Sigmoid colon (tissue), 7 donors: ENCODE data around the gene GGA3. TPM values are rescaled to one million over a fixed set of nuclear protein-coding genes. Genes with fewer than 3 reads are reported as not detected.
A peak's percentile ranks its signal among the peaks of the same experiment; 100 is the strongest.

Experiments
- DNase-seq: peaks from one replicate; pipeline ENCODE4 v3.0.0-alpha.2; 2019
- H3K27ac ChIP-seq, 4 donors: fragments of 200-600 bp; sonication (generic); one replicate each; pipeline ENCODE4 v1.5.1; 2016 to 2019; ENCODE audit warnings: mild to moderate bottlenecking in 1 of 4
- H3K27me3 ChIP-seq, 3 donors: fragments of 200-600 bp; sonication (generic); one replicate each; pipeline ENCODE4 v1.5.1; 2019; ENCODE audit warnings: mild to moderate bottlenecking in 1 of 3
- H3K36me3 ChIP-seq, 4 donors: fragments of 200-600 bp; sonication (generic); one replicate each; pipeline ENCODE4 v1.5.1; 2016 to 2019
- H3K4me1 ChIP-seq, 4 donors: fragments of 200-600 bp; sonication (generic); one replicate each; pipeline ENCODE4 v1.5.1; 2017 to 2019
- H3K4me3 ChIP-seq, 4 donors: fragments of 200-600 bp; sonication (generic); one replicate each; pipeline ENCODE4 v1.5.1; 2017 to 2019; ENCODE audit warnings: mild to moderate bottlenecking in 2 of 4, moderate library complexity in 1 of 4
- H3K9me3 ChIP-seq, 4 donors: fragments of 200-600 bp in 3 of 4; sonication (generic) in 3 of 4; one replicate each; pipeline versions ENCODE4 v1.5.1 to v1.6.1; 2013 to 2019
- EP300 ChIP-seq, 4 donors: sonication (generic); formaldehyde crosslinking; IDR thresholded peaks; one replicate each; pipeline ENCODE4 v1.6.1; 2017; ENCODE audit warnings: antibody characterized with exemption in 4 of 4
- POLR2A ChIP-seq, 2 donors: fragments of 450-650 bp; IDR thresholded peaks; one replicate each; pipeline ENCODE4 v1.6.1; 2016; ENCODE audit warnings: antibody characterized with exemption in 2 of 2, mild to moderate bottlenecking in 2 of 2, moderate library complexity in 2 of 2
- POLR2AphosphoS5 ChIP-seq, 4 donors: sonication (generic); formaldehyde crosslinking; IDR thresholded peaks; one replicate each; pipeline ENCODE4 v1.6.1; 2017; ENCODE audit warnings: antibody characterized with exemption in 4 of 4
- WGBS, 2 donors: extraction: QIAGEN DNeasy Blood & Tissue Kit; methylation state at CpG; one replicate each; pipeline ENCODE4 v1.1.7; 2013; 5-methylcytosine and 5-hydroxymethylcytosine counted together
- intact Hi-C: fragments of 100-400 bp; cut with DNase I; formaldehyde crosslinking; loops from one replicate; pipeline ENCODE4 v1.15.1; 2023
- polyA plus RNA-seq, 3 donors: library from polyadenylated mRNA; stranded (reverse); fragments of 200-250 nt; gene quantifications; one replicate each; pipeline ENCODE4 v1.2.3, GENCODE V29; 2013
- total RNA-seq, 4 donors: library from RNA; depleted of rRNA; stranded (reverse); fragments of >200 nt; gene quantifications; one replicate each; pipeline ENCODE4 v1.1.0, GENCODE V29; 2016
- TF ChIP-seq, protein P1 (sequence below), 4 experiments: fragments of 450-650 bp in 3 of 4; fragments of 200-600 bp in 1 of 4; IDR thresholded peaks; one replicate each; pipeline ENCODE4 v1.5.1; 2016 to 2019; ENCODE audit warnings: antibody characterized with exemption in 4 of 4, mild to moderate bottlenecking in 3 of 4, moderate library complexity in 2 of 4
- donor health status: healthy with polysubstance abuse.
- donor health status: Bipolar disorder and iron deficiency.
- donor health status: healthy.

GGA3 gene
- total and polyA plus RNA-seq, 7 donors: 10.2 to 35.8 (median 17.4) TPM

DNA sequence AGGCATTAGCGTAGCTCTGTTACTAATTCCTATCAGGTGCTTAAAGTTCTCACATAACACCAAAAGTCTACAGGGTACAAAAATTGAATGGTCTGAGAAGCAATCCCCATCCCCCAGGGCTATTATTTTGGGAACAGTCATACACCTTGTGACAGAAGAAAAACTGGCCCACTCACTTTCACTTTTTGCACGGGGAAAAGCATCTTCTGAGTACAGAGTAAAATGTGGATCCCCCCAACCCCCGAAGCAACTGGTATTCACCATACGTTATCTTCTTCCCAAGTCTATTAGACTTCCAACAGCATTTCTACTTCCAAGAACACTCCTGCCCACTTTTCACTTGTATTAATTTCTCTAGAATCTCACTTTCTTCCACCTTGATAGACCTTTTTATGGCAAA, 11.8 kb downstream of the GGA3 start:
- Histone ChIP-seq H3K9me3 (no peaks in the 10 kb centered on the region), H3K27ac (peak overlapping the region in 3 of 4 donors; percentile 48 to 62 (median 57))

DNA sequence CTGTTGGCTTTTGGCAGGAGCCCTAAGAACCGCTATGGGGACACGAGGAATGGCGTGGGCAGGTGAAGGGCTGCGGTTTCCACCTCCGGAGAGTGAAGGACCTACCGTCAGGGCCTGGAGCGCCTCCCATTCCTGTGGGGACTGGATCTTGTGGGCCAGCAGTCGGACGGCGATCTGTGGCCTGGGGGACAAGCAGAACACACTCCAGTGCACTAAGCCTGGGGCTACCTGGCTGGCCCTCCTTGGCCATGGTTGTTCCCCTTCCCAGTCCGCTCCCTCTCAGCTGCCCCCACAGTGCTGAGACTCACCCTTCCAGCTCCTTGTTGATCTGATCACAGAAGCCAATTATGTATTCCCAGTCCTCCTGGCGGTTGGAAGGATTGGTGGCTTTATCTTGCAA, 15.0 kb downstream of the GGA3 start:
- no peak for DNase-seq
- H3K4me3 ChIP-seq: no peak overlapping the region
- intact Hi-C loops: no loop called here
- H3K27me3 ChIP-seq: no peaks in the 10 kb centered on the region
- peaks cover 21 to 54% (median 45%) of the 10 kb centered on the region in 4 donors for H3K36me3 ChIP-seq
- no peak overlapping the region for H3K27ac ChIP-seq
- WGBS, 2 donors: 96 to 97% methylated on average over 12 of the region's 12 CpGs
- no peak for TF ChIP-seq POLR2A (IDR thresholded peaks at IDR 0.05)
- TF ChIP-seq POLR2AphosphoS5 (IDR thresholded peaks at IDR 0.05): no peak
- TF ChIP-seq, protein P1, sequence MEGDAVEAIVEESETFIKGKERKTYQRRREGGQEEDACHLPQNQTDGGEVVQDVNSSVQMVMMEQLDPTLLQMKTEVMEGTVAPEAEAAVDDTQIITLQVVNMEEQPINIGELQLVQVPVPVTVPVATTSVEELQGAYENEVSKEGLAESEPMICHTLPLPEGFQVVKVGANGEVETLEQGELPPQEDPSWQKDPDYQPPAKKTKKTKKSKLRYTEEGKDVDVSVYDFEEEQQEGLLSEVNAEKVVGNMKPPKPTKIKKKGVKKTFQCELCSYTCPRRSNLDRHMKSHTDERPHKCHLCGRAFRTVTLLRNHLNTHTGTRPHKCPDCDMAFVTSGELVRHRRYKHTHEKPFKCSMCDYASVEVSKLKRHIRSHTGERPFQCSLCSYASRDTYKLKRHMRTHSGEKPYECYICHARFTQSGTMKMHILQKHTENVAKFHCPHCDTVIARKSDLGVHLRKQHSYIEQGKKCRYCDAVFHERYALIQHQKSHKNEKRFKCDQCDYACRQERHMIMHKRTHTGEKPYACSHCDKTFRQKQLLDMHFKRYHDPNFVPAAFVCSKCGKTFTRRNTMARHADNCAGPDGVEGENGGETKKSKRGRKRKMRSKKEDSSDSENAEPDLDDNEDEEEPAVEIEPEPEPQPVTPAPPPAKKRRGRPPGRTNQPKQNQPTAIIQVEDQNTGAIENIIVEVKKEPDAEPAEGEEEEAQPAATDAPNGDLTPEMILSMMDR (IDR thresholded peaks at IDR 0.05): no peak
- TF ChIP-seq EP300 (IDR thresholded peaks at IDR 0.05): no peak
- H3K4me1 ChIP-seq: peaks cover 0 to 17% (median 2%) of the 10 kb centered on the region in 4 donors
- no peaks in the 10 kb centered on the region for H3K9me3 ChIP-seq

More for the DNA sequence above, 11.8 kb downstream of the GGA3 start:
- H3K27me3 ChIP-seq: no peaks in the 10 kb centered on the region
- intact Hi-C loops: no loop called here
- peaks cover 4 to 22% (median 17%) of the 10 kb centered on the region in 4 donors for H3K36me3 ChIP-seq
- H3K4me3 ChIP-seq: no peak overlapping the region
- 76 to 78% methylated on average over 4 of the region's 4 CpGs for WGBS, 2 donors
- no peak for DNase-seq
- peaks cover 0 to 17% (median 2%) of the 10 kb centered on the region in 4 donors for H3K4me1 ChIP-seq
- TF ChIP-seq POLR2A (IDR thresholded peaks at IDR 0.05): no peak
- TF ChIP-seq POLR2AphosphoS5 (IDR thresholded peaks at IDR 0.05): no peak
- TF ChIP-seq EP300 (IDR thresholded peaks at IDR 0.05): no peak

- Histone ChIP-seq H3K27ac (no peak overlapping the region), H3K4me1 (peaks cover 0 to 6% (median 0%) of the 10 kb centered on the region in 4 donors), H3K4me3 (no peak overlapping the region), H3K36me3 (peaks cover 31 to 68% (median 56%) of the 10 kb centered on the region in 4 donors), H3K27me3 (no peaks in the 10 kb centered on the region), H3K9me3 (no peaks in the 10 kb centered on the region)
- DNase-seq: no peak
- 88 to 89% methylated on average over 6 of the region's 6 CpGs for WGBS, 2 donors
- TF ChIP-seq EP300 (IDR thresholded peaks at IDR 0.05): no peak
- no peak for TF ChIP-seq POLR2A (IDR thresholded peaks at IDR 0.05)
- no peak for TF ChIP-seq POLR2AphosphoS5 (IDR thresholded peaks at IDR 0.05)
- TF ChIP-seq, protein P1 (IDR thresholded peaks at IDR 0.05): no peak
- intact Hi-C loops: no loop called here
Measured at GRCh38 chr17:75245011-75245410, 16.4 kb downstream of the GGA3 start.

- DNase-seq: no peak
- 74 to 87% methylated on average over 22 of the region's 22 CpGs for WGBS, 2 donors
- Histone ChIP-seq H3K27ac (no peak overlapping the region), H3K4me3 (no peak overlapping the region), H3K36me3 (peaks cover 36 to 75% (median 62%) of the 10 kb centered on the region in 4 donors), H3K4me1 (no peaks in the 10 kb centered on the region), H3K27me3 (no peaks in the 10 kb centered on the region), H3K9me3 (no peaks in the 10 kb centered on the region)
- intact Hi-C loops: no loop called here
- TF ChIP-seq POLR2A (IDR thresholded peaks at IDR 0.05) (no peak), POLR2AphosphoS5 (IDR thresholded peaks at IDR 0.05) (no peak), EP300 (IDR thresholded peaks at IDR 0.05) (no peak)
- TF ChIP-seq, protein P1 (IDR thresholded peaks at IDR 0.05): no peak
Measured at GRCh38 chr17:75244133-75244866, 17.1 kb downstream of the GGA3 start.

- Histone ChIP-seq H3K36me3 (peaks cover 36 to 92% (median 76%) of the 10 kb centered on the region in 4 donors), H3K27ac (no peak overlapping the region), H3K4me1 (no peaks in the 10 kb centered on the region), H3K9me3 (no peaks in the 10 kb centered on the region), H3K4me3 (no peak overlapping the region), H3K27me3 (no peaks in the 10 kb centered on the region)
- no peak for DNase-seq
- 80 to 88% methylated on average over 17 of the region's 17 CpGs for WGBS, 2 donors
- no peak for TF ChIP-seq POLR2A (IDR thresholded peaks at IDR 0.05)
- TF ChIP-seq POLR2AphosphoS5 (IDR thresholded peaks at IDR 0.05): no peak
- TF ChIP-seq EP300 (IDR thresholded peaks at IDR 0.05): no peak
- TF ChIP-seq, protein P1 (IDR thresholded peaks at IDR 0.05): no peak
- intact Hi-C loops: no loop called here
Measured at GRCh38 chr17:75242461-75243042, 18.9 kb downstream of the GGA3 start.
